ENCODE measurements around the gene IQGAP1.

GRCh38 chr15:90408657-90409056 is 20.6 kb downstream of the IQGAP1 start:
- TF ChIP-seq CTCF (IDR thresholded peaks at IDR 0.05) (no peak), POLR2A (IDR thresholded peaks at IDR 0.05) (no peak)
